ENCODE measurements around the gene PIP5K1B. TPM values are rescaled to one million over a fixed set of nuclear protein-coding genes. Genes with fewer than 3 reads are reported as not detected.
A peak's percentile ranks its signal among the peaks of the same experiment; 100 is the strongest.

PIP5K1B gene
- total RNA-seq, 1 experiment from 2014 or later = 2.5 TPM

DNA sequence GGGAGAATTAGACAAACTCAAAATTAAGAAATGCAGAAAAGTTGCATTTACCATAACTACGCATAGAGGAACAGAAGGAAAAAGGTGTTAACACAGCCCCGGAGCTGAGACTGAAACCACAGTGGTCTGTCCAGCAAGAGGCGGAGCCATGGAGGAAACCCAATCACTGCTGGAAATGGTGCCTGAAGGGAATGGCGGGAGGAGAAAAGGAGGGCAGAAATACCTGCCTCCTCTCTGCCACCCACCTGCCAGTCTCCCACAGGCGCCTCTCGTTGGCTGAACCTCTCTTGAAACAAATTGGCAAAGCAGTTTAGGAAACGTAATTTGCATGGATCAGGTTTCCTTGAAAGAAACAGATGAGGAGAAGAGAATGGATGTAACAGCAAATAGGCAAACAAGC lies 318.6 kb downstream of the PIP5K1B start:
- no peak overlapping the region for H3K18ac ChIP-seq (ENCODE audit: insufficient read length, low read depth, low read length)
- no CpG with 5 or more reads among the region's 7 CpGs for WGBS (ENCODE audit: extremely low coverage, insufficient read length, low lambda C conversion rate)
- no peaks in the 10 kb centered on the region for H3K9me3 Mint-ChIP-seq

More for the DNA sequence above, 318.6 kb downstream of the PIP5K1B start:
- no peaks in the 10 kb centered on the region for H3K79me2 ChIP-seq (ENCODE audit: insufficient read depth, low read length)
- no peak overlapping the region for H3K9ac ChIP-seq (ENCODE audit: extremely low read depth, insufficient read length, low read length)
- no peak overlapping the region for H2AK5ac ChIP-seq (ENCODE audit: insufficient read length, low read length)
- no peak overlapping the region for H3K4me3 Mint-ChIP-seq
- no peaks in the 10 kb centered on the region for H3K9me3 ChIP-seq (ENCODE audit: control insufficient read depth, low read depth, low read length)
- H2BK5ac ChIP-seq (ENCODE audit: insufficient read length, low read length) = no peak overlapping the region
- H3K27me3 ChIP-seq (ENCODE audit: insufficient read depth, low read length) = no peaks in the 10 kb centered on the region
- no peaks in the 10 kb centered on the region; the same call in 1 of the 2 replicates for H3K4me1 ChIP-seq (ENCODE audit: insufficient read depth, low read length)
- no peak overlapping the region for H3K4me2 ChIP-seq (ENCODE audit: insufficient read depth, insufficient read length, low read length)
- no peak overlapping the region for H4K91ac ChIP-seq (ENCODE audit: insufficient read length, low read depth, low read length)
- no peak overlapping the region for H2AFZ ChIP-seq (ENCODE audit: low read length)
- no peaks in the 10 kb centered on the region for H3K79me1 ChIP-seq (ENCODE audit: insufficient read depth, low read depth, low read length, poor library complexity, severe bottlenecking)
- H3K27me3 Mint-ChIP-seq (ENCODE audit: low read depth) = no peaks in the 10 kb centered on the region
- TF ChIP-seq, protein P1, sequence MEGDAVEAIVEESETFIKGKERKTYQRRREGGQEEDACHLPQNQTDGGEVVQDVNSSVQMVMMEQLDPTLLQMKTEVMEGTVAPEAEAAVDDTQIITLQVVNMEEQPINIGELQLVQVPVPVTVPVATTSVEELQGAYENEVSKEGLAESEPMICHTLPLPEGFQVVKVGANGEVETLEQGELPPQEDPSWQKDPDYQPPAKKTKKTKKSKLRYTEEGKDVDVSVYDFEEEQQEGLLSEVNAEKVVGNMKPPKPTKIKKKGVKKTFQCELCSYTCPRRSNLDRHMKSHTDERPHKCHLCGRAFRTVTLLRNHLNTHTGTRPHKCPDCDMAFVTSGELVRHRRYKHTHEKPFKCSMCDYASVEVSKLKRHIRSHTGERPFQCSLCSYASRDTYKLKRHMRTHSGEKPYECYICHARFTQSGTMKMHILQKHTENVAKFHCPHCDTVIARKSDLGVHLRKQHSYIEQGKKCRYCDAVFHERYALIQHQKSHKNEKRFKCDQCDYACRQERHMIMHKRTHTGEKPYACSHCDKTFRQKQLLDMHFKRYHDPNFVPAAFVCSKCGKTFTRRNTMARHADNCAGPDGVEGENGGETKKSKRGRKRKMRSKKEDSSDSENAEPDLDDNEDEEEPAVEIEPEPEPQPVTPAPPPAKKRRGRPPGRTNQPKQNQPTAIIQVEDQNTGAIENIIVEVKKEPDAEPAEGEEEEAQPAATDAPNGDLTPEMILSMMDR (conservative IDR thresholded peaks at IDR 0.05) = no peak
- H2BK120ac ChIP-seq (ENCODE audit: low read depth, low read length, poor library complexity, severe bottlenecking) = no peak overlapping the region
- H3K56ac ChIP-seq (ENCODE audit: insufficient read length, low read depth, low read length) = no peak overlapping the region
- no peak overlapping the region for H4K8ac ChIP-seq (replicated peaks; ENCODE audit: insufficient read length, low read depth, low read length)
- no peak overlapping the region for H3K14ac ChIP-seq (ENCODE audit: insufficient read depth, low read length)
- H3K23ac ChIP-seq (ENCODE audit: insufficient read length, low read depth, low read length) = no peak overlapping the region
- H3K27ac Mint-ChIP-seq = no peak overlapping the region; a peak in 1 of 7 replicates
- peak; percentile 78 for DNase-seq
- no peak overlapping the region for H4K5ac ChIP-seq (ENCODE audit: insufficient read length, low read depth, low read length)
- no peak overlapping the region for H2BK15ac ChIP-seq (ENCODE audit: low read depth, low read length)
- no peaks in the 10 kb centered on the region for H3K23me2 ChIP-seq (ENCODE audit: insufficient read length, low read depth, low read length, poor library complexity, severe bottlenecking)
- H3T11ph ChIP-seq (ENCODE audit: low read length) = no peak overlapping the region
- no peaks in the 10 kb centered on the region for H4K20me1 ChIP-seq (ENCODE audit: control insufficient read depth, insufficient read depth, insufficient read length)
- peaks cover 16 to 31% of the 10 kb centered on the region in 2 experiments for H3K4me1 Mint-ChIP-seq
- H2BK20ac ChIP-seq (ENCODE audit: low read depth, low read length, poor library complexity, severe bottlenecking) = no peak overlapping the region
- no peak overlapping the region for H2BK12ac ChIP-seq (ENCODE audit: insufficient read length, low read depth, low read length)
- no peak overlapping the region for H3K27ac ChIP-seq (ENCODE audit: insufficient read length, low read depth, low read length)
- H3K4ac ChIP-seq (ENCODE audit: low read depth, low read length) = no peak overlapping the region
- H3K36me3 Mint-ChIP-seq (ENCODE audit: insufficient read depth in 1 of 3, low read depth in 3 of 3) = no peaks in the 10 kb centered on the region
